Measurements from ENCODE around the gene LSG1. TPM values are rescaled to one million over a fixed set of nuclear protein-coding genes. Genes with fewer than 3 reads are reported as not detected.
A peak's percentile ranks its signal among the peaks of the same experiment; 100 is the strongest.

The LSG1 gene
- total RNA-seq, 1 donor from 2014 or later: 20.4 TPM

GRCh38 chr3:194617827-194618226 lies 54.2 kb downstream of the LSG1 start:
- Mint-ChIP-seq H3K27me3 (ENCODE audit: low read depth) (no peaks in the 10 kb centered on the region), H3K36me3 (ENCODE audit: low read depth) (peaks cover 12% of the 10 kb centered on the region), H3K9me3 (ENCODE audit: low read depth) (no peaks in the 10 kb centered on the region), H3K4me1 (ENCODE audit: low read depth) (no peaks in the 10 kb centered on the region), H3K4me3 (ENCODE audit: unreplicated experiment) (no peak overlapping the region), H3K27ac (ENCODE audit: unreplicated experiment) (peak overlapping the region; percentile 24)
- no peak for TF ChIP-seq CTCF (IDR thresholded peaks at IDR 0.05)
- DNase-seq (ENCODE audit: low spot score): no peak

- DNase-seq (ENCODE audit: low spot score): no peak
- no peak overlapping the region for H3K4me3 Mint-ChIP-seq (ENCODE audit: unreplicated experiment)
- no peak overlapping the region for H3K27ac Mint-ChIP-seq (ENCODE audit: unreplicated experiment)
- H3K27me3 Mint-ChIP-seq (ENCODE audit: low read depth): no peaks in the 10 kb centered on the region
- H3K9me3 Mint-ChIP-seq (ENCODE audit: low read depth): no peaks in the 10 kb centered on the region
- no peak for TF ChIP-seq CTCF (IDR thresholded peaks at IDR 0.05)
- H3K4me1 Mint-ChIP-seq (ENCODE audit: low read depth): no peaks in the 10 kb centered on the region
- peaks cover 9% of the 10 kb centered on the region for H3K36me3 Mint-ChIP-seq (ENCODE audit: low read depth)
Measured at GRCh38 chr3:194617143-194617671, 54.8 kb downstream of the LSG1 start.

GRCh38 chr3:194615226-194615625 lies 56.8 kb downstream of the LSG1 start:
- no peaks in the 10 kb centered on the region for H3K27me3 Mint-ChIP-seq (ENCODE audit: low read depth)
- H3K27ac Mint-ChIP-seq (ENCODE audit: unreplicated experiment): no peak overlapping the region

GRCh38 chr3:194612221-194612620 lies 59.8 kb downstream of the LSG1 start:
- no peaks in the 10 kb centered on the region for H3K27me3 Mint-ChIP-seq (ENCODE audit: low read depth)
- no peak overlapping the region for H3K27ac Mint-ChIP-seq (ENCODE audit: unreplicated experiment)
- H3K36me3 Mint-ChIP-seq (ENCODE audit: low read depth): peaks cover 12% of the 10 kb centered on the region
- H3K9me3 Mint-ChIP-seq (ENCODE audit: low read depth): no peaks in the 10 kb centered on the region
- TF ChIP-seq CTCF (IDR thresholded peaks at IDR 0.05): no peak
- DNase-seq (ENCODE audit: low spot score): no peak
- no peak overlapping the region for H3K4me3 Mint-ChIP-seq (ENCODE audit: unreplicated experiment)
- H3K4me1 Mint-ChIP-seq (ENCODE audit: low read depth): no peaks in the 10 kb centered on the region

More at GRCh38 chr3:194615226-194615625, 56.8 kb downstream of the LSG1 start:
- no peak for DNase-seq (ENCODE audit: low spot score)
- Mint-ChIP-seq H3K36me3 (ENCODE audit: low read depth) (peaks cover 11% of the 10 kb centered on the region), H3K4me3 (ENCODE audit: unreplicated experiment) (no peak overlapping the region), H3K4me1 (ENCODE audit: low read depth) (no peaks in the 10 kb centered on the region), H3K9me3 (ENCODE audit: low read depth) (no peaks in the 10 kb centered on the region)
- no peak for TF ChIP-seq CTCF (IDR thresholded peaks at IDR 0.05)

- no peak for DNase-seq (ENCODE audit: low spot score)
Measured at GRCh38 chr3:194610689-194611088, 61.3 kb downstream of the LSG1 start.

More at GRCh38 chr3:194610689-194611088, 61.3 kb downstream of the LSG1 start:
- Mint-ChIP-seq H3K4me1 (ENCODE audit: low read depth) (no peaks in the 10 kb centered on the region), H3K9me3 (ENCODE audit: low read depth) (no peaks in the 10 kb centered on the region), H3K27ac (ENCODE audit: unreplicated experiment) (no peak overlapping the region), H3K27me3 (ENCODE audit: low read depth) (no peaks in the 10 kb centered on the region), H3K36me3 (ENCODE audit: low read depth) (peaks cover 12% of the 10 kb centered on the region), H3K4me3 (ENCODE audit: unreplicated experiment) (no peak overlapping the region)
- TF ChIP-seq CTCF (IDR thresholded peaks at IDR 0.05): no peak

All from chondrocyte (in vitro differentiated cells).